HEK293 (cell line): ENCODE results near the gene ACTRT2.

Source experiments
- CTCF ChIA-PET: fragments of 350-600 bp; formaldehyde crosslinking; extraction: SDS; loops from one replicate; lab custom pipeline; 2021; ENCODE audit warnings: antibody characterized with exemption; lab: Yijun Ruan, JAX
- POLR2A ChIA-PET: fragments of 300-600 bp; formaldehyde crosslinking; extraction: SDS; loops from one replicate; lab custom pipeline; 2020; ENCODE audit warnings: antibody characterized with exemption, inconsistent platforms; lab: Yijun Ruan, JAX
- H3K27ac ChIP-seq: fragments of 200-500 bp; sonication (Bioruptor generic); 2 replicates; pipeline ENCODE4 v1.5.1; 2014; ENCODE audit warnings: low read depth, low read length, control low read depth, inconsistent platforms; ENCODE audit errors: extremely low read depth
- H3K36me3 ChIP-seq, 2 experiments: fragments of 200-500 bp in 1 of 2; sonication (Bioruptor generic) in 1 of 2; 1 replicate in 1 of 2; 2 replicates in 1 of 2; pipeline ENCODE4 v1.5.1; 2014 to 2017; ENCODE audit warnings: inconsistent platforms in 2 of 2, low read length in 2 of 2; ENCODE audit not compliant: control insufficient read depth in 2 of 2, insufficient read depth in 1 of 2
- H3K4me1 ChIP-seq: fragments of 200-500 bp; sonication (Bioruptor generic); 2 replicates; pipeline ENCODE4 v1.5.1; 2014; ENCODE audit warnings: mild to moderate bottlenecking, low read length, inconsistent platforms; ENCODE audit not compliant: control insufficient read depth, insufficient read depth
- H3K4me3 ChIP-seq: 2 replicates; pipeline ENCODE4 v1.5.1; 2011; ENCODE audit warnings: low read depth, mild to moderate bottlenecking, control low read depth, low read length, moderate library complexity
- H3K9me3 ChIP-seq: fragments of 200-500 bp; sonication (Bioruptor generic); 2 replicates; pipeline ENCODE4 v1.5.1; 2014; ENCODE audit warnings: low read depth, low read length, inconsistent platforms; ENCODE audit not compliant: control insufficient read depth, insufficient read depth
- FEZF1 ChIP-seq: fragments of 450-650 bp; formaldehyde crosslinking; IDR thresholded peaks from 2 replicates; pipeline ENCODE4 v1.5.1; 2016; ENCODE audit warnings: missing biosample characterization, missing genetic modification characterization
- KLF1 ChIP-seq: fragments of 450-650 bp; formaldehyde crosslinking; IDR thresholded peaks from 2 replicates; pipeline ENCODE4 v1.5.1; 2016; ENCODE audit warnings: missing biosample characterization, missing genetic modification characterization
- KLF7 ChIP-seq: fragments of 450-650 bp; formaldehyde crosslinking; IDR thresholded peaks from 2 replicates; pipeline ENCODE4 v1.5.1; 2016; ENCODE audit warnings: missing biosample characterization, missing genetic modification characterization, borderline replicate concordance
- KLF8 ChIP-seq: fragments of 450-650 bp; formaldehyde crosslinking; IDR thresholded peaks from 2 replicates; pipeline ENCODE4 v1.5.1; 2016; ENCODE audit warnings: missing biosample characterization, missing genetic modification characterization
- PRDM6 ChIP-seq: fragments of 450-650 bp; formaldehyde crosslinking; IDR thresholded peaks from 2 replicates; pipeline ENCODE4 v1.5.1; 2017; ENCODE audit warnings: missing biosample characterization, missing genetic modification characterization
- SCRT2 ChIP-seq: fragments of 450-650 bp; formaldehyde crosslinking; IDR thresholded peaks from 2 replicates; pipeline ENCODE4 v1.5.1; 2016; ENCODE audit warnings: missing biosample characterization, missing genetic modification characterization
- YY2 ChIP-seq: fragments of 450-650 bp; formaldehyde crosslinking; IDR thresholded peaks from 2 replicates; pipeline ENCODE4 v1.5.1; 2016; ENCODE audit warnings: missing biosample characterization, missing genetic modification characterization
- ZBTB11 ChIP-seq: fragments of 450-650 bp; formaldehyde crosslinking; conservative IDR thresholded peaks from 2 replicates; pipeline ENCODE4 v1.5.1; 2016; ENCODE audit warnings: low read depth, missing biosample characterization, missing genetic modification characterization
- ZNF16 ChIP-seq: fragments of 450-650 bp; formaldehyde crosslinking; IDR thresholded peaks from 2 replicates; pipeline ENCODE4 v1.5.1; 2016; ENCODE audit warnings: low read depth, missing biosample characterization, missing genetic modification characterization
- ZNF2 ChIP-seq: fragments of 450-650 bp; formaldehyde crosslinking; IDR thresholded peaks from 2 replicates; pipeline ENCODE4 v1.5.1; 2016; ENCODE audit warnings: missing biosample characterization, missing genetic modification characterization
- ZNF335 ChIP-seq: fragments of 450-650 bp; formaldehyde crosslinking; conservative IDR thresholded peaks from 2 replicates; pipeline ENCODE4 v1.5.1; 2016; ENCODE audit warnings: missing biosample characterization, missing genetic modification characterization
- ZNF350 ChIP-seq: fragments of 450-650 bp; formaldehyde crosslinking; IDR thresholded peaks from 2 replicates; pipeline ENCODE4 v1.5.0; 2017; ENCODE audit warnings: missing biosample characterization, mild to moderate bottlenecking, missing genetic modification characterization
- ZNF398 ChIP-seq: fragments of 450-650 bp; formaldehyde crosslinking; IDR thresholded peaks from 2 replicates; pipeline ENCODE4 v1.5.1; 2017; ENCODE audit warnings: missing biosample characterization, missing genetic modification characterization
- ZNF561 ChIP-seq: fragments of 450-650 bp; IDR thresholded peaks from 2 replicates; pipeline ENCODE4 v1.5.1; 2018; ENCODE audit warnings: missing biosample characterization, missing genetic modification characterization, borderline replicate concordance
- ZNF776 ChIP-seq: fragments of 450-650 bp; formaldehyde crosslinking; IDR thresholded peaks from 2 replicates; pipeline ENCODE4 v1.5.0; 2017; ENCODE audit warnings: missing biosample characterization, missing genetic modification characterization, borderline replicate concordance
- ZNF791 ChIP-seq: fragments of 450-650 bp; formaldehyde crosslinking; IDR thresholded peaks from 2 replicates; pipeline ENCODE4 v1.5.1; 2016; ENCODE audit warnings: missing biosample characterization, missing genetic modification characterization
- ZSCAN16 ChIP-seq: fragments of 450-650 bp; formaldehyde crosslinking; IDR thresholded peaks from 2 replicates; pipeline ENCODE4 v1.5.1; 2016; ENCODE audit warnings: missing biosample characterization, missing genetic modification characterization
- ZSCAN23 ChIP-seq: fragments of 450-650 bp; formaldehyde crosslinking; IDR thresholded peaks from 2 replicates; pipeline ENCODE4 v1.5.1; 2016; ENCODE audit warnings: missing biosample characterization, missing genetic modification characterization
- ZSCAN5A ChIP-seq: fragments of 450-650 bp; formaldehyde crosslinking; IDR thresholded peaks from 2 replicates; pipeline ENCODE4 v1.5.1; 2016; ENCODE audit warnings: missing biosample characterization, missing genetic modification characterization

The ACTRT2 gene

GRCh38 chr1:2971609-2972008 is 49.7 kb upstream of the ACTRT2 start:
- TF ChIP-seq ZNF350 (tag by site-specific recombination) (no peak), ZSCAN5A (no peak), ZSCAN16 (tag by site-specific recombination) (no peak), ZNF2 (tag by site-specific recombination) (no peak), FEZF1 (tag by site-specific recombination) (no peak), ZNF791 (tag by site-specific recombination) (no peak), ZSCAN23 (no peak), ZBTB11 (tag by site-specific recombination) (no peak), KLF7 (no peak), ZNF398 (no peak), ZNF776 (tag by site-specific recombination) (no peak), KLF8 (tag by site-specific recombination) (no peak), YY2 (tag by site-specific recombination) (no peak), KLF1 (tag by site-specific recombination) (no peak), ZNF335 (tag by site-specific recombination) (no peak), SCRT2 (tag by site-specific recombination) (no peak), ZNF561 (tag by site-specific recombination) (no peak), ZNF16 (no peak), PRDM6 (no peak)
- CTCF ChIA-PET: no interaction called here
- H3K27ac ChIP-seq: no peak overlapping the region
- no peaks in the 10 kb centered on the region for H3K36me3 ChIP-seq
- H3K4me1 ChIP-seq: peaks cover 3% of the 10 kb centered on the region
- POLR2A ChIA-PET: no interaction called here
- H3K4me3 ChIP-seq: no peak overlapping the region
- H3K9me3 ChIP-seq: no peaks in the 10 kb centered on the region
